HepG2 (cell line): ENCODE measurements around the gene MPI. TPM values are rescaled to one million over a fixed set of nuclear protein-coding genes. Genes with fewer than 3 reads are reported as not detected.

ENCODE experiments used
- HNRNPLL ChIP-seq: fragments of 200-400 bp; formaldehyde crosslinking; IDR thresholded peaks from 2 replicates; pipeline ENCODE4 v1.6.1; 2017; ENCODE audit warnings: mild to moderate bottlenecking, low read depth, low read length; ENCODE audit not compliant: poor library complexity, severe bottlenecking
- LCORL ChIP-seq, 2 experiments: fragments of 450-650 bp in 1 of 2; sonication (generic) in 1 of 2; formaldehyde crosslinking in 1 of 2; IDR thresholded peaks; 2 replicates each; pipeline versions ENCODE4 v1.5.0 to v1.6.1; 2017 to 2020; ENCODE audit warnings: antibody characterized with exemption in 1 of 2, missing genetic modification reagents in 1 of 2
- TAF1 ChIP-seq: sonication (generic); formaldehyde crosslinking; IDR thresholded peaks from 2 replicates; pipeline ENCODE4 v1.4.0; 2020; ENCODE audit warnings: missing genetic modification reagents
- ZNF782 ChIP-seq: sonication (generic); formaldehyde crosslinking; IDR thresholded peaks from 2 replicates; pipeline ENCODE4 v1.4.0; 2020; ENCODE audit warnings: missing genetic modification reagents, mild to moderate bottlenecking, borderline replicate concordance
- ZNF878 ChIP-seq: sonication (generic); formaldehyde crosslinking; IDR thresholded peaks from 2 replicates; pipeline ENCODE4 v1.8.1; 2023; ENCODE audit warnings: mild to moderate bottlenecking, missing genetic modification reagents, moderate library complexity
- polyA plus RNA-seq, 8 experiments: library from polyadenylated mRNA; depleted of rRNA in 3 of 8; stranded (reverse) in 7 of 8; unstranded in 1 of 8; fragments of >200 nt; fragmentation: Illumina TruSeq in 4 of 8; extraction: Trizol in 4 of 8; gene quantifications; 2 replicates each; pipeline versions ENCODE4 v1.2.1 to v1.2.3, GENCODE V29; 2011 to 2016; ENCODE audit warnings: low read depth in 4 of 8, missing spikeins in 1 of 8, mixed read lengths in 1 of 8; ENCODE audit not compliant: insufficient read depth in 1 of 8
- total RNA-seq, 5 experiments: library from RNA; depleted of rRNA; stranded (reverse); fragments of >200 nt; fragmentation: Illumina TruSeq; extraction: Trizol; gene quantifications; 2 replicates each; pipeline ENCODE4 v1.2.3, GENCODE V29; 2016; ENCODE audit warnings: low read depth in 1 of 5
- TF ChIP-seq, protein P1 (sequence below): IDR thresholded peaks from 2 replicates; pipeline ENCODE4 v1.6.1; 2016; ENCODE audit warnings: mild to moderate bottlenecking, missing biosample characterization, missing genetic modification reagents
- TF ChIP-seq, protein P2 (sequence below): sonication (generic); formaldehyde crosslinking; IDR thresholded peaks from 2 replicates; pipeline ENCODE4 v1.5.0; 2020; ENCODE audit warnings: mild to moderate bottlenecking, missing genetic modification reagents, borderline replicate concordance
- TF ChIP-seq, protein P3 (sequence below): sonication (generic); formaldehyde crosslinking; IDR thresholded peaks from 2 replicates; pipeline ENCODE4 v1.5.0; 2020; ENCODE audit warnings: missing genetic modification reagents

Gene MPI
- total and polyA plus RNA-seq, 2 of the 13 experiments (the other 11 are each of a cell fraction or from before 2014, with no cell fraction given) = 36.9 to 63.5 TPM

DNA sequence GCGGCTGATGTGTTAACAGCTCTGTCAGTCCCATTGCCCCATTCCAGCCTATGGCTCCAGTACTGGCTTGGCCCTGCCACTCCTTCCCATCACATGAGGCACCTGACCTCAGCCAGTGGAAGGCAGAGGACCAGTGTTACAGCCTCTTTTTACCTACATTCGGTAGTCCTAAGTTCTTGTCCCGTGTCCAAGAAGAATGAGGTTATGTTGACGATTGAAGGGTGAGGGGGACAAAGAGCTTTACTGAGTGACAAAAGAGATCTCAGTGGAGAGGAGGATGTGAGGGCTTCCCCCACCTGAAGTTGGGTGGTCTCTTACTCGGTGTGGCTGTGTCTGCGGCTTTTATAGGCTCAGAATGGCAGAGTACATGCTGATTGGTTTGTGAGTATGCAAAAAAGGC is 7.3 kb upstream of the MPI start (continued):
- TF ChIP-seq ZNF878 (CRISPR knock-in tag) (no peak), ZNF782 (CRISPR knock-in tag) (no peak), LCORL (IDR thresholded peaks at IDR 0.05) (no peak), LCORL (CRISPR knock-in tag; IDR thresholded peaks at IDR 0.05) (no peak), TAF1 (no peak), HNRNPLL (no peak)
- TF ChIP-seq, protein P1, sequence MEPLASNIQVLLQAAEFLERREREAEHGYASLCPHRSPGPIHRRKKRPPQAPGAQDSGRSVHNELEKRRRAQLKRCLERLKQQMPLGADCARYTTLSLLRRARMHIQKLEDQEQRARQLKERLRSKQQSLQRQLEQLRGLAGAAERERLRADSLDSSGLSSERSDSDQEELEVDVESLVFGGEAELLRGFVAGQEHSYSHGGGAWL (CRISPR knock-in tag) = no peak
- TF ChIP-seq, protein P2, sequence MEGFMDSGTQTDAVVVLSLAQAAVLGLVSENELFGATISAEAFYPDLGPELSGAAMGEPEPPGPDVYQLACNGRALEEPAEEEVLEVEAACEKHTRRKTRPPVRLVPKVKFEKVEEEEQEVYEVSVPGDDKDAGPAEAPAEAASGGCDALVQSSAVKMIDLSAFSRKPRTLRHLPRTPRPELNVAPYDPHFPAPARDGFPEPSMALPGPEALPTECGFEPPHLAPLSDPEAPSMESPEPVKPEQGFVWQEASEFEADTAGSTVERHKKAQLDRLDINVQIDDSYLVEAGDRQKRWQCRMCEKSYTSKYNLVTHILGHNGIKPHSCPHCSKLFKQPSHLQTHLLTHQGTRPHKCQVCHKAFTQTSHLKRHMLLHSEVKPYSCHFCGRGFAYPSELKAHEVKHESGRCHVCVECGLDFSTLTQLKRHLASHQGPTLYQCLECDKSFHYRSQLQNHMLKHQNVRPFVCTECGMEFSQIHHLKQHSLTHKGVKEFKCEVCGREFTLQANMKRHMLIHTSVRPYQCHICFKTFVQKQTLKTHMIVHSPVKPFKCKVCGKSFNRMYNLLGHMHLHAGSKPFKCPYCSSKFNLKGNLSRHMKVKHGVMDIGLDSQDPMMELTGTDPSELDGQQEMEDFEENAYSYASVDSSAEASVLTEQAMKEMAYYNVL (CRISPR knock-in tag) = no peak
- TF ChIP-seq, protein P3, sequence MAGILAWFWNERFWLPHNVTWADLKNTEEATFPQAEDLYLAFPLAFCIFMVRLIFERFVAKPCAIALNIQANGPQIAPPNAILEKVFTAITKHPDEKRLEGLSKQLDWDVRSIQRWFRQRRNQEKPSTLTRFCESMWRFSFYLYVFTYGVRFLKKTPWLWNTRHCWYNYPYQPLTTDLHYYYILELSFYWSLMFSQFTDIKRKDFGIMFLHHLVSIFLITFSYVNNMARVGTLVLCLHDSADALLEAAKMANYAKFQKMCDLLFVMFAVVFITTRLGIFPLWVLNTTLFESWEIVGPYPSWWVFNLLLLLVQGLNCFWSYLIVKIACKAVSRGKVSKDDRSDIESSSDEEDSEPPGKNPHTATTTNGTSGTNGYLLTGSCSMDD (CRISPR knock-in tag) = no peak
- TF ChIP-seq, all 625 proteins: peak for 0
